Measurements from ENCODE around the gene RASL10A. TPM values are rescaled to one million over a fixed set of nuclear protein-coding genes. Genes with fewer than 3 reads are reported as not detected.

RASL10A gene
- total RNA-seq, 1 donor from 2014 or later, result 2.7 TPM

DNA sequence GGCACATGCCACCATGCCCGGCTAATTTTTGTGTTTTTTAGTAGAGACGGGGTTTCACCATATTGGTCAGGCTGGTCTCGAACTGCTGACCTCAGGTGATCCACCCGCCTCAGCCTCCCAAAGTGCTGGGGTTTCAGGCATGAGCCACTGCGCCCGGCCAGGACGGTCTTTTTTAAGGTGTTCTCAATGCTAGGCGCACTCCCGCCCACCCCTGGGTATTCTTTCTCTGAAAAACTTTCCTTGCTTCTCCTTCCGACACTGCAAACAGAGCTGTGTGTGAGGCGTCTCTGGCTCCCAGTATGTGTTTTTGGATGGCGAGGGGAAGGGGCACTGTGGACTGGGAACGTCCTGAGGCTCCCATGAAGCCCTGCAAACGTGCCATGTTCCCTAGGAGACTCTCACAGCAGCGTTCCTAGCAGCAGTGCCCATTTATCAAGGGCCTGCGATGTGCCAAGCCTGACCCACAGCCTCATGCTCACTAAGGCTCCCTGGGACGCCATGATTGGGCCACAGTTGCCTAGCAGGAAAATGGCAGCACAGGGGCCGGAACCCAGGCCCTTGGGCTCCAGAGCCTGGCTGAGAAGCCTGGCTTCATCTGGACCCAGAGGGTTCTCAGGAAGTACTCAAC, 2.4 kb upstream of the RASL10A start:
- no peak for DNase-seq

DNA sequence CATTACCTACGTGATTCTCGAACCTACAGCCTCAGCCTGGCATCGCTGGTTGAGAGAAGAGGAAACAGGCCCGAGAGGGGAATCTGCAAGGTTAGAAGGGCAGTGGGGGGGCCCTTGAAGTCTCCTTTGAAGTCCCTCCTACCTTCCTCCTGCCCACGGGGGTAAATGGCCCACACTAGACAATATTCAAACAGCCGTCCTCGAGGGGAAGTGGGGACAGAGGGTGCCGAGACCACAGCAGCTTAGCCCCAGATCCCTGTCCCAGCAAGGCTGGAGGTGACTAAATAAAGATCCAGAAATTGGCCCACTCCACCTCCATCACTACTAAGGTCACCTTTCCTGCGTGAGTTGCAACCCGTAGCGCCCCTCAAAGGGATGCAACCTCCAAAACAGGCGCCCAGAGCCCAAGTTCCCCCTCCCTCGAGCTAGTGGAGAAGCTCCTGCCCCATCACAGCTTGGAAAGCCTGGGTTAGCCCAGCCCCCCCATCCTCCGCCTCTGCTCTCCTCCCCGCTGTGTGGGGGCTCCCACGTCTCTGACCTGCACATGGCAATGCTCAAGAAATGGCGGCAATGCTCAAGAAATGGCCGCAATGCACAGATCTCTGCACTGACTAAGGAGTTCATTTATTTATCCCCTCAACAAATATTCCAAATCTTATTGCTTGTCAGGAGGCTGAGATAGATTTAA, 788 bp upstream of the RASL10A start:
- no peak for DNase-seq

DNA sequence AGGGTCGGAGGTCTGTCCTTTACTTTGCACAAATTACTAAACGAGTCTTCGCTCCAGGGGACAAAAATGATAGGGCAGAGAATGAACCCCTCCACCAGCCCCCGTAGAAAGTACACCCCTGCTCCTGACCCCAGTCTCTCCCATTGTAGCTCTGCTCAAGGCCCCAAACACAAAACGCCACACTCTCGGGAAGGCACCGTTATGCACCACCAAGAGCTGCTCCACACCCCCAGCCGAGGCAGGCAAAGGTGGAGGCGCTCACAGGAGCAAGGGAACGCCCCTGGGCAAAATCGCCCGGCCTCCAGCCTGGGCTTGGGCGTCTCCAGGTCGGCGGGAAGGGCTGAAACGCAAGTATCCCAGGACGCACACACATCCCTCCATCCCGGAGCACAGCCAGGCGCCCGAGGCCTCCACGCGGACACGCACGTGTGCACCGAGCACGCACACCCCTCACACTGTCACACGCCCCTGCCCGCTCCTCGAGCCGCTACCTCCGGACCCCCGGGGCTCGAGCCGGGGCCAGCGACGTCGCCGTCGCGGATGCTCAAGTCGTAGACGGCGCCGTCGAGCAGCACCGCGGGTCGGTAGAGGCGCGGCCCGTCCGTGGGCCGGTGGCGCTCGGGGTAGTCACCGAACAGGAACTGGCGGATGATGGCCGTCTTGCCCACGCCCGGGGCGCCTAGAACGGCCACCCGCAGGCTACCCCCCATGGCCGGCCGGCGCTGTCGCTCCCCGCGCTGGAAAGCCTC, 786 bp downstream of the RASL10A start:
- no peak for DNase-seq

DNA sequence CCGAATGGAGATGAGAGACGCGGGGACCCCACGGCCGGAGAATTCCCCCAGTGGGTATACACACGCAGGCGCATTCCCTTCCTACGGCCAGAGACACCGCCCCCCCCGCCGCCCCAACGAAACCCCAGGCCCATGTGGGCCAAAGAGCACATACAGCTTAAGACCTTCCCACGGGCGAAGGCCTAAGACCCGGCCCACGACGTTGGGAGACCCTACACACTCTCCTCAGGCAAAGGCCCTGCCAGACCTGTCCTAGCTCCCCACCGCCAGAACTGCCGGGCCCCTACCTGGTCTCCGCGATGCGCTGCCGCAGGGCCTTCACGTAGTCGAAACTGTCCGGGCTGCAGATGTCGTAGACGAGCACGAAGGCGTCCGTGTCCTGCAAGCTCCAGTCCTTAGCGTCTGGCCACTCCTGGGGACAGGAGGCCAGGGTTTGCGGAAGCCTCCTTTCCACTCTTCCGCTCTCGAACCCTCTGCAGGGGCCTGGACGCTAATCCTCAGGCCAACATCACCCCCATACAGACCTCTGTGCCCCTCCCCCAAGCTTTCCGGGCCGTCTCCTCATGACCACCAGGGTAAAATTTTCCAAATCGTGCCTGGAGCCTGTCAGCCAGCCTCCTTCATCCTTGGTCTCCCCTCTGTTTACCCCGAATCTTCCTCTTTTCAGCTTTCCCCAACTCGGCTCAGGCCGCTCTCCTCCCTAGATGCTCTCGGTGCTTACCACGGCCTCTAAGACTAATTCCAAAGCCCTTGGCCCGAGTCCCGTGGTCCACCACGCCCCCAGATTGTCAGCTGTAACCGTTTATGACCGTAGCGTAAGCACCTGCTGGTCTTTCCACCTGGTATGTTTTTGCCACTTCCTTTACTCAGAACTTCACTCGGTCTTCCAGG, 1.7 kb downstream of the RASL10A start:
- no peak for DNase-seq

DNA sequence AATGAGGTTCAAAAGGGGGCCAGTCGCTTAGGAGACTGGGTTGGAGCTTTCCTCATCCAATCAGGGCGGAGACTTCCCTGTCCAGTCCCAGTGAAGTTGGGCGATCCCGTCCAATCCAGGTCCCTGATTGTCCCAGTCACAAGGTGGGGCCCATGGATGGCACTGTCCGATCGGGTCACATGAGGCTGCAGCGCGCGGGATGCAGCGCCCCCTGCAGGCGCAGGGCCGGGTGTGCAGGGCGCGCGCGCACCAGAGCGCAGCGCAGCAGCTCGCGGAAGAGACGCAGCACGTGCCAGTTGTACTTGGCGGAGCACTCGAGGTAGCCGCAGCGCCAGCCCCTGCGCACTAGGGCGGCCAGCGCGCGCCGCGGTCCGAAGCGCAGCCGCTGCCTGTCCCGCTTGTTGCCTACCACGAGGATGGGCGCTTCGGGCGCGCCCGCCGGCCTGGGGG, 2.3 kb downstream of the RASL10A start:
- peak; percentile 70 for DNase-seq

DNA sequence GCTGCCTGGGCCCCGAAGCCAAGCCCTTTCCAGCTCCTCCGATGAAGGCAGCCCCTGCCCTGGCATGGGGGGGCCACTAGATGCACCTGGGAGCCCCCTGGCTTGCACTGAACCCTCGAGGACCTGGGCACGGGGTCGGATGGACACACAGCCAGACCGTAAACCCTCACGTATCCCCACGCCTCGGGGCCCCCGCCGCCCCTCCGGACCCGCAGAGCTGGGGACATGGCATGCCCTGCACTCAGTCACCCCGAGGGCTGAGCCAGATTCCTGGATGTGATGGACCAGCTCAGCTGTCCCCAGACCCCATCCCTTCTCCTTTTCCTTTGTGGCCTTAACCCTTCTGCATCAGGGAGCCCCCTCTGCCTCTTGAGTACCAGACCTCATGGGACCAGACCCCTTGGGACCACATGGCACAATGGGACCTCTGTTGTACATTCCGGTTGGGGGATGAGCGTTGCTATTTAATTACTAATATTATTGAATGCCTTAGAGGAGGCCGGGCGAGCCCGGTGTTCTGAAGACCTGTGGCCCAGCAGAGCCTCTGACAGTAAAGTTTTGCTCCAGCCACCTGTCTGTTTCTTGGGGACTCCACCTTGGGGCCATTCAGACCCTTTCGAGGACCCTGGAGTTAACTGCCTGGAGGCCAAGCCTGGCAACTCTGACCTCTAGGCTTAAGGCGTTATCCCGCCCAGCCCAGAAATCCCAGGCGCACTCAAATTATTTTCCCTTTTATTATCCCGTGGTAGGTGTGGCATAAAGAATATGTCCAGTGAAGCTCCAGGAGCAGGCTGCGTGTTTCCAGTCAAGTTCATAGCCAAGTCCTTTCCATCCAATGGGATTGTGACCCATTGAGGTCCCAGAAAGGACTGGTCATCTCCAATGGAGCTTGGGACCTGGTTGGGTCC, 3.0 kb downstream of the RASL10A start:
- no peak for DNase-seq

DNA sequence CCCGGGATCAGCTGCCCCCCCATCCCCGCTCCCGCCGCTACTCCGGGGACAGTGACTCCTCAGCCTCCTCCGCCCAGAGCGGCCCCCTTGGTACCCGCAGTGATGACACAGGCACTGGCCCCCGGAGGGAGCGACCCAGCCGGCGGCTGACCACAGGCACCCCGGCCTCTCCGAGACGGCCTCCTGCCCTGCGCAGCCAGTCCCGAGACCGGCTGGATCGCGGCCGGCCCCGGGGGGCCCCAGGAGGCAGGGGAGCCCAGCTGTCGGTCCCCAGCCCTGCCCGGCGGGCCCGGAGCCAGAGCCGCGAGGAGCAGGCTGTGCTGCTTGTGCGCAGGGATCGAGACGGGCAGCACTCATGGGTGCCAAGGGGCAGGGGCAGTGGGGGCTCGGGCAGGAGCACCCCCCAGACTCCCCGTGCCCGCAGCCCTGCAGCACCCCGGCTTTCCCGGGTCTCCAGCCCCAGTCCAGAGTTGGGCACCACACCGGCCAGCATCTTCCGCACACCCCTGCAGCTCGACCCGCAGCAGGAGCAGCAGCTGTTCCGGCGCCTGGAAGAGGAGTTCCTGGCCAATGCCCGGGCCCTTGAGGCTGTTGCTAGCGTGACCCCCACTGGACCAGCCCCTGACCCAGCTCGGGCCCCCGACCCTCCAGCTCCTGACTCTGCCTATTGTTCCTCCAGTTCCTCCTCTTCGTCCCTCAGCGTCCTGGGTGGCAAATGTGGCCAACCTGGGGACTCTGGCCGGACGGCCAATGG, 3.9 kb downstream of the RASL10A start:
- DNase-seq, result no peak

DNA sequence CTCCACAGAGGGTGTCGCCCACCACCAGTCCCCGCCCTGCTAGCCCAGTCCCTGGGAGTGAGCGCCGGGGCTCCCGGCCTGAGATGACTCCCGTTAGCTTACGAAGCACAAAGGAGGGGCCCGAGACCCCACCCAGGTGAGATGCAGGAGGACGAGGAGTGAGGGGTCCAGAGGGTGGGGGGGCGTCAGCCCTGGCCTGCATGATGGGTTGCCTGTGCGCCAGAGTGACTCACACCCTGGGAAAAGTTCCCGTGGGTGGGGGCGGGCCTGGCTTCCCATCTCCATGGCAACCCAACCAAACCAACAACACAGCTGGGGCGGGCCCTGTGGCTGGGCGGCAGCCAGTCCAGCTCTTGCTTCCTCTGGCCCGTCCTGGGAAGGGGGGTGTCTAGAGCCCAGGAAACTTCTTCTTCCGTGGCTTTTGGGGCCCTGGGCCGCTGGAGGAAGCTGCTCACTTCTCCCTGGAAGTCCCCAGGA, 4.6 kb downstream of the RASL10A start:
- DNase-seq, result peak; percentile 99

DNA sequence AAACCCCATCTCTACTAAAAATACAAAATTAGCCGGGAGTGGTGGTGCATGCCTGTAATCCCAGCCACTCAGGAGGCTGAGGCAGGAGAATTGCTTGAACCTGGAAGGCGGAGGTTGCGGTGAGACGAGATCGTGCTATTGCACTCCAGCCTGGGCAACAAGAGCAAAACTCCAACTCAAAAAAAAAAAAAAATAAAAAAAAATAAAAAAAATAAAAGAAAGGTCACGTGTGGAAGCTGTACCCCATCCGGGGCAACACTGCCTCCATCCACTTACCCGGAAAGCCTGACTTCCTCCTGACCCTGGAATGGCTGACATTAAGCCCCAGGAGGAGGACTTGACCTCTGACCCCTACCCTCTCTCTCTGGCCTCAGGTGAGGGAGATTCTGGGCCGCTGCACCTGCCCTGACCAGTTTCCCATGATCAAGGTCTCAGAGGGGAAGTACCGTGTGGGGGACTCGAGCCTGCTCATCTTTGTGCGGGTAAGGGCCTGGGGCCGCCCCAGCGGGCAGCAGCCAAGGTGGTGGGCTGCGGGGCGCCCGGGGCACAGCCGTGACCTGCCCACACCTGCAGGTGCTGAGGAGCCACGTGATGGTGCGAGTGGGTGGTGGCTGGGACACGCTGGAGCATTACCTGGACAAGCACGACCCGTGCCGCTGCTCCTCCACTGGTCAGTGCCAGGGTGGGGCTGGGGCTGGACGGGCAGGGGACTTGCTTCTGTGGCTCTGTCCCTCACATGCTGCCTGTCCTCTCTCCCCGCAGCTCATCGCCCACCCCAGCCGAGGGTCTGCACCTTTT, 5.2 kb downstream of the RASL10A start:
- DNase-seq, result no peak

DNA sequence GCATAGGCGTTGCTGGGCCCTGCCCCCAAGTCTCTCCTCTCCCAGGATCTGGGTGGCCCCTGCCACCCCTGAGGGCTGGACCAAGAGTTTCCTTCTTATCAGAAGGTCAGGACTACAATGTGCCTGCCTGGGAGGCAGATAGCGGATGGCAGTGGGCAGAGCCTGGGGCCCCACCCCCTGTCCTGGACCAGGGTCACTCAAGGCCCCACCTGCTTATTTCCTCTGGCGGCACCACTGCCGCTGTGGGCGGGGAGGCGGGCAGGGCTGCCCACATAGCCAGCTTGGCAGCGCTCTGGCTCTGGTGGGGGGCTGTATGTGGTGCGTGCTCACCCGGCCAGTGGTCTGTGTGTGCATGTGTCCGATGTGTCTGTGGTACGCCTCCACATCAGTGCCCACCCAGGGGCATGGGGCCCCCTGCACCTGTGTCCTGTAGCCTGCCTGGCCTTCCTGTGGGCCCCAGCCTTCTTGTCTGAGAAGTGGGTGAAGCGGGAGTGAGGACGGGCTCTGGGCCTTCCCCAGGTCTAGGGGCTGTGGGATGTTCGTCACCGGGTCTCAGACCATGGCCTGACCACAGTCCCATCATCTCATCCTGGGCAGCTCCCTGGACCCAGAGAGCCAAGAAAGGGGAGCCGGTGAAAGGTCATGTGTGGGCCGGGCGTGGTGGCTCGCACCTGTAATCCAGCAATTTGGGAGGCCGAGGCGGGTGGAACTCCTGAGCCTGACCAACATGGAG, 6.0 kb downstream of the RASL10A start:
- DNase-seq, result peak; percentile 53

DNA sequence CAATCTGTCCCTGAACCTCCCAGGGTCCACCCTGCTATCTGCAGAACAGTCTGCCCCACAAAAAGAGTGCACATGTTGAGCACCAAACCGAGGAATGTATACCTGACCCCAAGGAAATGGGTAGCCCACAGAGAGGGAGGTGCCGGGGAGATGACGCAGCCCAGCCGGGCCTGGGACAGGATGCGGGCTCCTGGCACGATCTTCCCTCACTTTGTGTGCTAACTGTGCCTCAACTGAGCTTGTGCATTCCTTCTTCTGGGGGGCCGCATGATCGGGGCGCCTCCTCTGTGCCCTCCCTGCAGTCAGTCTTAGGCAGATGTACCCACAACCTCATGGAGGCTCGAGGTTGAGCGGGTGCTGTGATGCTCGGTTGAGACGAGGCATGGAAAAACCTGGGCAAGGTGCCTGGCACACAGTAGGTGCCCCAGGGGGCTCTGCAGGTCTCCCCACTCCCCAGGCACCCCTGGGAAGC, 6.7 kb downstream of the RASL10A start:
- DNase-seq, result peak; percentile 68

DNA sequence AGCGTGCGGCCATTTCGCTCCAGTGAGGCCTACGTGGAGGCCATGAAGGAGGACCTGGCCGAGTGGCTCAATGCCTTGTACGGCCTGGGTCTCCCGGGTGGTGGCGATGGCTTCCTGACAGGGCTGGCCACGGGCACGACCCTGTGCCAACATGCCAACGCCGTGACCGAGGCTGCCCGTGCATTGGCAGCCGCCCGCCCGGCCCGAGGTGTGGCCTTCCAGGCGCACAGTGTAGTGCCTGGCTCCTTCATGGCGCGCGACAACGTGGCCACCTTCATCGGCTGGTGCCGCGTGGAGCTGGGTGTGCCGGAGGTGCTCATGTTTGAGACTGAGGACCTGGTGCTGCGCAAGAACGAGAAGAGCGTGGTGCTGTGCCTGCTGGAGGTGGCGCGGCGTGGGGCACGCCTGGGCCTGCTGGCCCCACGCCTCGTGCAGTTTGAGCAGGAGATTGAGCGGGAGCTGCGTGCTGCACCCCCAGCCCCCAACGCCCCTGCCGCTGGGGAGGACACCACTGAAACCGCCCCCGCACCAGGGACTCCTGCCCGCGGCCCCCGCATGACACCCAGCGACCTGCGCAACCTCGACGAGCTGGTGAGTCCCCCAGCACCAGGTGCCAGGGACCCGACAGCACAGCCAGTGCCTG, 7.2 kb downstream of the RASL10A start:
- no peak for DNase-seq

DNA sequence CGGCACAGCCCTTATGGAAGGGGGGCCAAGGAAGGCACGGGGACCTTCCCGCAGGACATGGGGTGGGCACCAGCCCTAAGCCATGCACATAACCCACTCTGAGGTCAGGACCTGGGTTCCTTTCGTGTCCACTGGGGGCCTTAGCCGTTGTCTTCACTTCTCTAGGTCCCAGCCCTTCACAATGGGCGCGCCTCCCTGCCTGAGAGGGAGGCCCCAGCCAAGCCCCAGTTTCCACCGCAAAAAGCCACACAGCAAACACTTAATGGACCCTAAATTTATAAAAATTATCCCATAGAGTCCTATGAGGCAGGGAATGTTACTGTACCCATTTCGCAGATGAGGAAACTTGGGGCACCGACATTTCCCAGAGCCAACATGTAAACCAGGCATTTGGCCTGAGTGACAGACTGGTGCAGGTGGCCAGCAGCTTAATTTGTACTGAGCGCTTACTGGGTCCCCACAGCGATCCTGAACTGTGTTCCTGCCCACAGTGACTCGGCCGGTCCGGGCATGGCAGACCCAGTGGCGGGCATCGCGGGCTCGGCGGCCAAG, 7.8 kb downstream of the RASL10A start:
- DNase-seq, result no peak

DNA sequence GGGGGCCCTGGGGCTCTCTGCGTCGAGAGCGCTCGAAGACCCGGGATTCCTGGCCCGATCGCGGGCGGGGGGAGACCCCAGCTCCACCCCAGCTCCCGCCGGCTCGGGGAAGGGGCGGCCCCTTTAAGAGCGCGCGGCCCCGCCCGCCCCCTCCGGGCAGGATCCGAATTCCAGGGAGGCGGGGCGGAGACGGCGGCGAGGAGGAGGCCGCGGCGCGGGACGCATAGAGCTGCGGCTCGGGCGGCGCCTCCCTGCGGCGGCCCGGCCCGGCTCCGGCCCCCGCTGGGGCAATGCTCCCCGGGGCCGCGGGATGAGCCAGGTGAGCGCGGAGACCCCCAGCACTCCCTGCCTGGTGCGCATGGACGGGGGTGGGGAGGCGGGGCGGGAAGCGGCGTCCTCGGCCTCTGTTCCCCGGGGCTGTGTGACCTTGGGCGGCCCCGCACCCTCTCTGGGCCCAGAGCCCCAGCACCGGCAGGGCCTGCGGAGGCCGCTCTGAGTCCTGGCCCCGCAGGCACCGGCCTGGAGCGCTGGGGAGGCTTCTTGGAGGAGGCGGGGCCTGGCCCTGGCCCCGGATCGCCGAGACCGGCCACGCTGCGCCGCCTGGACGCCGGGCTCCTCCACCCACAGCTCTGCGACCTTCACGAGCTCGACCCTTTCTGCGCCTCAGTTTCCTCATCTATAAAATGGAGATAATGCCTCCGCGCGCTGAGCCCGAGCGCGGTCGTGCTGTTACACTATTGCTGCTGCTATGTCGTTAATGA, 8.5 kb downstream of the RASL10A start:
- DNase-seq, result peak; percentile 80

DNA sequence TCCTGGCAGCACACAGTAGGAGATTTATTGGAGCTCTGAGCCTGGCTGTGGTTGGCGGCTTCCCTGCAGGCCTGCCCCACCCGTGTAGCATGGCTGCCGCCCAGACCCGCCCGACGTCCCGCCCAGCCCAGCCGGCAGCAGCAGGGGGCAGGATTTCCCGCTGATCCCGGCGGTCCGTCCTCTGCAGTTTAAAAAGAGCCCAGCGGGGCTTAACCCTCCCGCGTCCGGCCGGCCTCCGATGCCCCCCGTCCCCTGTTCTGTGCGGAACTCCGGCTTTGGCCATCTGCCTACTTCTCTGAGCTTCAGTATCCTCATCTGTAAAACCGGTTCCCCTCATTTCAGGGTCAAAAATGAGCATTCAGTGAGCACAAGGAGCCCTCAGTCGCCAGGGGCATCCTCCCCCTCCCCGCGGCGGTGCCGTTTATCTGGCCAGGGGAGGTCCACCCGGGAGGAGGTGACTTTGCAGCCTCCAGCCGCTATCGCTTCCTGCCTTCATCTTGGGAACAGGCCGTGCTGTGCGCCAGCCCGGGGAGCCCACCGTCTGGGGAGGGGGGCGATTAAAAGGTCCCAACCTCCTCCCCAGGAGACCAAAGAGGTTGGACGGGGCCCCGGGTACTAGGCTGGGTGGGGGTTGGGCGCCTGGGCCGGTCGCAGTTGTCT, 9.2 kb downstream of the RASL10A start, which contains the start of gene GAS2L1:
GAS2L1 (plus strand) TSS at position 476 of the 660 bp plus-strand sequence. CDS start 1,456 bp downstream, outside the sequence.
- DNase-seq, result peak; percentile 90

DNA sequence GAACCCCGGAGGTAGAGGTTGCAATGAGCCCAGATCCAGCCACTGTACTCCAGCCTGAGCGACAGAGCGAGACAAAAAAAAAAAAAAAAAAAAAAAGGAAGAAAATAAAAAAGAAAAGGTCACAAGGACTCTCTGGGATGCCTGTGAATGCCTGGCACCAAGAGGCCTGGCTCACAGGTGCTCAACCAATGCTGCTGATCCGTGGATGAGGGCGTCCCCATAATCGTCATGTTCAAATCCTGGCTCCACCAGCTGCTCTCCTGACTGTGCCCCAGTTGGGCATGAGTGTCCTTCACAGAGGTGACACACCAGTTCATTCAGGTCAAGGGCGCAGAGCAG, 9.7 kb downstream of the RASL10A start:
- no peak for DNase-seq
